Peyer's patch (tissue), 4 donors: Measurements from ENCODE around the gene DRGX. TPM values are rescaled to one million over a fixed set of nuclear protein-coding genes. Genes with fewer than 3 reads are reported as not detected.

Experiments used
- DNase-seq, 3 donors: peaks; one replicate each; pipeline ENCODE4 v3.0.0-alpha.2; 2017 to 2019
- H3K27ac ChIP-seq, 4 donors: fragments of 200-600 bp; sonication (generic); one replicate each; pipeline ENCODE4 v1.5.1; 2016 to 2019
- H3K27me3 ChIP-seq, 2 donors: fragments of 200-600 bp; sonication (generic); one replicate each; pipeline ENCODE4 v1.5.1; 2019
- H3K36me3 ChIP-seq, 3 donors: fragments of 200-600 bp; sonication (generic); one replicate each; pipeline ENCODE4 v1.5.1; 2016 to 2019
- H3K4me1 ChIP-seq, 4 donors: fragments of 200-600 bp; sonication (generic); one replicate each; pipeline ENCODE4 v1.5.1; 2016 to 2019
- H3K4me3 ChIP-seq, 4 donors: fragments of 200-600 bp; sonication (generic); 1 replicate in 3 of 4; 2 replicates in 1 of 4; pipeline ENCODE4 v1.5.1; 2016 to 2019; ENCODE audit warnings: mild to moderate bottlenecking in 1 of 4
- H3K9me3 ChIP-seq, 4 donors: fragments of 200-600 bp; sonication (generic); one replicate each; pipeline ENCODE4 v1.5.1; 2016 to 2019; ENCODE audit warnings: mild to moderate bottlenecking in 1 of 4
- POLR2A ChIP-seq, 2 donors: fragments of 450-650 bp; IDR thresholded peaks; one replicate each; pipeline ENCODE4 v1.5.1; 2017; ENCODE audit warnings: antibody characterized with exemption in 2 of 2, mild to moderate bottlenecking in 2 of 2, moderate library complexity in 2 of 2
- total RNA-seq, 4 donors: library from RNA; depleted of rRNA; stranded (reverse); fragments of >200 nt; gene quantifications; one replicate each; pipeline ENCODE4 v1.1.0, GENCODE V29; 2016
- TF ChIP-seq, protein P1 (sequence below), 6 experiments: fragments of 450-650 bp in 4 of 6; fragments of 200-600 bp in 2 of 6; sonication (generic) in 1 of 6; IDR thresholded peaks; one replicate each; pipeline ENCODE4 v1.5.1; 2017 to 2019; ENCODE audit warnings: antibody characterized with exemption in 6 of 6, mild to moderate bottlenecking in 3 of 6, moderate library complexity in 1 of 6

DRGX gene
- total RNA-seq, 4 donors from 2014 or later = not detected

DNA sequence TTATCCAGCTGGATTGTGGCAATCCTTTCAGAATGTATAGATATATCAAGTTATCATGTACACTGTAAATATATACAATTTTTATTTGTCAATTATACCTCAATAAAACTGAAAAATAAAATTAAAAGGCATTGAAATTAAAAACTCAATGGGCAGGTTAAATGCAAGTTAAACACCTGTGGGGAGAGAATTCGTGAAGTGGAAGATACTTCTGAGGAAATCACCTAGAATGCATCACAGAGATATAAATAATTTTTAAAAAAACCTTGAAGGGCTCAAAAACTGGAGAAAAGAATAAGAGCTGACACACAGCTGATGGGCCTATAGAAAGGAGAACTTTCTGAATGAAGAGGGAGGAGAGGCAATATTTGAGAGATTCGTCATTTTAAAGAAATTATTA, 37.2 kb upstream of the DRGX start:
- H3K9me3 ChIP-seq = no peaks in the 10 kb centered on the region
- no peak overlapping the region for H3K27ac ChIP-seq
- H3K36me3 ChIP-seq = no peaks in the 10 kb centered on the region
- DNase-seq = no peak
- no peaks in the 10 kb centered on the region for H3K4me1 ChIP-seq
- H3K4me3 ChIP-seq = no peak overlapping the region
- H3K27me3 ChIP-seq = no peaks in the 10 kb centered on the region
- no peak for TF ChIP-seq POLR2A (IDR thresholded peaks at IDR 0.05)
- TF ChIP-seq, protein P1, sequence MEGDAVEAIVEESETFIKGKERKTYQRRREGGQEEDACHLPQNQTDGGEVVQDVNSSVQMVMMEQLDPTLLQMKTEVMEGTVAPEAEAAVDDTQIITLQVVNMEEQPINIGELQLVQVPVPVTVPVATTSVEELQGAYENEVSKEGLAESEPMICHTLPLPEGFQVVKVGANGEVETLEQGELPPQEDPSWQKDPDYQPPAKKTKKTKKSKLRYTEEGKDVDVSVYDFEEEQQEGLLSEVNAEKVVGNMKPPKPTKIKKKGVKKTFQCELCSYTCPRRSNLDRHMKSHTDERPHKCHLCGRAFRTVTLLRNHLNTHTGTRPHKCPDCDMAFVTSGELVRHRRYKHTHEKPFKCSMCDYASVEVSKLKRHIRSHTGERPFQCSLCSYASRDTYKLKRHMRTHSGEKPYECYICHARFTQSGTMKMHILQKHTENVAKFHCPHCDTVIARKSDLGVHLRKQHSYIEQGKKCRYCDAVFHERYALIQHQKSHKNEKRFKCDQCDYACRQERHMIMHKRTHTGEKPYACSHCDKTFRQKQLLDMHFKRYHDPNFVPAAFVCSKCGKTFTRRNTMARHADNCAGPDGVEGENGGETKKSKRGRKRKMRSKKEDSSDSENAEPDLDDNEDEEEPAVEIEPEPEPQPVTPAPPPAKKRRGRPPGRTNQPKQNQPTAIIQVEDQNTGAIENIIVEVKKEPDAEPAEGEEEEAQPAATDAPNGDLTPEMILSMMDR (IDR thresholded peaks at IDR 0.05) = no peak

DNA sequence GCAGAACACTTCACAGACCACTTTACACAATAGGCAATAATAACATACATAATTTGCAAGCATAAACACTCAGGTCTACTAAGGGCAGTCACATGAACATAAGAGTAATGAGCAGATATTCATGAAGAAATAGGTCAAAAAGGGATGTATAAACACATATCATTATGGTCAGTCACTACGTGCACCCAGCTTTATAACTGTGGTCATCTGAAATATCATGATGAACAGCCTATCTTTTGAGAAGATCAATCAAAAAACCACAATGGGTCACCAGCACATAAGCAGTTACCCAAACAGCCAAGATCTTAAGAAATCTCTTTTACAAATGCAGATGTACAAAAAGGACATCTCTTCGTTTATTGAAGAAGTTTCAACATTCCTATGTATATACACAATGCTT, 35.5 kb upstream of the DRGX start:
- H3K4me1 ChIP-seq = no peaks in the 10 kb centered on the region
- no peak for DNase-seq
- no peaks in the 10 kb centered on the region for H3K9me3 ChIP-seq
- no peaks in the 10 kb centered on the region for H3K36me3 ChIP-seq
- TF ChIP-seq, protein P1 (IDR thresholded peaks at IDR 0.05) = no peak
- TF ChIP-seq POLR2A (IDR thresholded peaks at IDR 0.05) = no peak
- H3K27me3 ChIP-seq = no peaks in the 10 kb centered on the region
- H3K4me3 ChIP-seq = no peak overlapping the region
- no peak overlapping the region for H3K27ac ChIP-seq

DNA sequence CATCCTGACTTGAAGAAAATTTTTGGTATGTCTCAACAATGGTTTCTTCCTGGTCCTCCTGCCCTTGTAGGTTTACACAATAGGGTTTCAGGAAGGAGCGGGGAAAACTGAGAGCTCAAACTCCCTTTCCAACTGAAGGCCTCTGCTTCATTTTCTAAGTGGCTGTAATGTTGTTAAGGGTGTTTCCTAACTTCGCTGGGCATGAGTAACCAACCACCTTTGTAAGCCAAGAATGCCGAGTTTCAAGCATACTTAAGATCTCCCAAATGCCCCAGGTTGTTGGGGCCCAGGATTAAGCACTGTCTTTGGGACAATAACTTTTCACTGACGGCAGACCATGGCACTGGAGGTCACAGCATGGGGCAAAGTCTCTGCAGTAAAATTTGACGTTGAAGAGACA, 33.6 kb upstream of the DRGX start:
- peaks cover 0 to 10% (median 4%) of the 10 kb centered on the region in 4 donors for H3K9me3 ChIP-seq
- no peaks in the 10 kb centered on the region for H3K36me3 ChIP-seq
- TF ChIP-seq, protein P1 (IDR thresholded peaks at IDR 0.05) = no peak
- no peak for TF ChIP-seq POLR2A (IDR thresholded peaks at IDR 0.05)
- DNase-seq = no peak
- H3K27ac ChIP-seq = no peak overlapping the region
- H3K4me3 ChIP-seq = no peak overlapping the region
- no peaks in the 10 kb centered on the region for H3K4me1 ChIP-seq
- H3K27me3 ChIP-seq = no peaks in the 10 kb centered on the region

DNA sequence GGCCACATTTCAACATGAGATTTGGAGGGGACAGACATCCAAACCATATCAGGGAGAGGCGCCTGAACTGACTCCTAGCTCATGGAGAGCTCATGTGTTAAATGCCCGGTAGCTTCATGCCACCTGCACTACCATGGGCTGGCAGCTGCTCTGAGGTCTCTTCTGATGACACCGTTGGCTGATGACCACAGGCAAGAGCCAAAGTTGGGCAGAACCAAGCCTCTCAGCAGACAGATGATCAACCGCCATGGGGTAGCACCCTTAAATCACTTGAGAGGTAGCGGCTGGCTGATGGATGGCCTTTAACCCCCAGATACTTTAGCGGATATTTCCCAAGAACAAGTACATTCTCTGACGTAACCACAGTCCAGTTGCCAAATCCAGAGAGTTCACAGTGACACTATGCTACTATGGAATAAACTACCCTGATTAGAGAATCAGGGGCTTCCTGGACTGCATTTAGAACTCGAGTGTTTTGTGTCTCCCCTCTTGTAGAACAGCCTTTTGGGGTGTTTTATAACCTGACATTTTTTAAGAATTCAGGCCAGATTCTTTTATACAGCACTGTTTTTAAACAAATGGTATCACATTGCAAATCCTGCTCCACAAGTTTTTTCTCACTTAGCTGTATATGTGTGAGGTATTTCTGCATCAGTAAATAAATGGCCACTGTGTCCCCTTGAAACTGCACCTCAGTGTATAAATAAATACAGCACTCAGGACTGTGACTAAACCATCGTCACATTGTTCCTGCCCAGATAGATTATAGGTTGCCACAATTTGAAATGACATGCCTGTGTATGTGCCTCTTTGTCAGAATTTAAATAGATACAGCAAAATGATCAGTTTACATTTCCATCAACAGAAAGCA, 30.8 kb upstream of the DRGX start:
- H3K4me1 ChIP-seq = no peaks in the 10 kb centered on the region
- TF ChIP-seq POLR2A (IDR thresholded peaks at IDR 0.05) = no peak
- TF ChIP-seq, protein P1 (IDR thresholded peaks at IDR 0.05) = no peak
- DNase-seq = no peak

DNA sequence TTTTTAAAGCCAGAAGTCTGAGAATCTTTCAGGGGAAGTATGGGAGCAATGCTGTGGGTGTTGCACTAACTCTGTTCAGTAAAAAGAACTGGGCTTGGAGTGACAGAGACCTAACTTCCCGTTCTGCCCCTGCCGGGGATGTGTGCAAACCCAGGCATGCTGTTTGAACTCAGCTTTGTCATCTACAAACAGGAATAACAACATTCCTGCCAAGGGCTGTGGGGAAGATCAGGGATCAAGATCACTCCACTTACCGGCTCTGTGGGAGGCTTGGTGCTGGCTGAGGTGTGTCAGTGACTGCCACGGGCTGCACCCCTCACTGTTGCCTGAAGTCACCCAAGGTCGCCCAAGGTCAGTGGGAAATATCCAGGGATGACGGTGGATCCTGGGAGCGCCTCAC, 23.1 kb upstream of the DRGX start:
- Histone ChIP-seq H3K27me3 (no peaks in the 10 kb centered on the region), H3K9me3 (no peaks in the 10 kb centered on the region), H3K4me1 (no peaks in the 10 kb centered on the region), H3K27ac (no peak overlapping the region), H3K4me3 (no peak overlapping the region), H3K36me3 (no peaks in the 10 kb centered on the region)
- DNase-seq = no peak
- TF ChIP-seq POLR2A (IDR thresholded peaks at IDR 0.05) = no peak
- TF ChIP-seq, protein P1 (IDR thresholded peaks at IDR 0.05) = peak in 1 of 6 experiments; percentile 2

More for the DNA sequence above, 30.8 kb upstream of the DRGX start:
- Histone ChIP-seq H3K4me3 (no peak overlapping the region), H3K36me3 (no peaks in the 10 kb centered on the region), H3K27ac (no peak overlapping the region), H3K27me3 (no peaks in the 10 kb centered on the region), H3K9me3 (peaks cover 0 to 10% (median 4%) of the 10 kb centered on the region in 4 donors)
